Measurements from ENCODE around the gene PDCD10.

DNA sequence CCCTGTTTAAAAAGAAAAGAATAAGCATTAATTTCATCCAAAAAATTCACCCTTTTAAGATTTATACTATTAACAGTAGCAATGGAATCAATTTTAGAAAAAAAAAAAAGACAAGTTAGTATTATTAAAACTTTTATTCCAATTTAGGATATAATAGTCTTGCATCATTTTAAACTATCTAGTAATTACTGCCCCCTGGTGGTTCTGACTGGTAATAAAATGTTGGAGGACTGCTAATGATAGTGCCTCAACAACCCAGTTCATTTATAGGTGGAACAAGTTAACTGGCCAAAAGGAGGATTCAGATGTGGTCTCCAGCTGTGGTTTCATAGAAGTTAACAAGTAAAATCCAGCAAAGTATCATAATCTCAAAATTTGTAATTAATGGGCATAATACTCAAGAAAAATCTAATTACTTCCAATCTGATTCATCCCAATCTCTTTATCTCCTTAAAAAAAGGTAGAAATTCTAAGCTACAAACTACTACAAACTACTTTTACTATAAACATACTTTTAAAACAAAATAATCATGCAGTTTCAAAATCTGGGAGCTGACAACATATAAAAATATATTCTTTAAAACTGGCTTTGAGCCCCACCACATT, 50.2 kb downstream of the PDCD10 start:
- no peak for TF ChIP-seq POLR2A (IDR thresholded peaks at IDR 0.05)
- TF ChIP-seq, protein P1, sequence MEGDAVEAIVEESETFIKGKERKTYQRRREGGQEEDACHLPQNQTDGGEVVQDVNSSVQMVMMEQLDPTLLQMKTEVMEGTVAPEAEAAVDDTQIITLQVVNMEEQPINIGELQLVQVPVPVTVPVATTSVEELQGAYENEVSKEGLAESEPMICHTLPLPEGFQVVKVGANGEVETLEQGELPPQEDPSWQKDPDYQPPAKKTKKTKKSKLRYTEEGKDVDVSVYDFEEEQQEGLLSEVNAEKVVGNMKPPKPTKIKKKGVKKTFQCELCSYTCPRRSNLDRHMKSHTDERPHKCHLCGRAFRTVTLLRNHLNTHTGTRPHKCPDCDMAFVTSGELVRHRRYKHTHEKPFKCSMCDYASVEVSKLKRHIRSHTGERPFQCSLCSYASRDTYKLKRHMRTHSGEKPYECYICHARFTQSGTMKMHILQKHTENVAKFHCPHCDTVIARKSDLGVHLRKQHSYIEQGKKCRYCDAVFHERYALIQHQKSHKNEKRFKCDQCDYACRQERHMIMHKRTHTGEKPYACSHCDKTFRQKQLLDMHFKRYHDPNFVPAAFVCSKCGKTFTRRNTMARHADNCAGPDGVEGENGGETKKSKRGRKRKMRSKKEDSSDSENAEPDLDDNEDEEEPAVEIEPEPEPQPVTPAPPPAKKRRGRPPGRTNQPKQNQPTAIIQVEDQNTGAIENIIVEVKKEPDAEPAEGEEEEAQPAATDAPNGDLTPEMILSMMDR (IDR thresholded peaks at IDR 0.05) = peak; percentile 62 to 85 (median 80)
